GM12892 (cell line): ENCODE data around the gene CARMIL1.

Experiments used
- POLR2A ChIP-seq: IDR thresholded peaks from 2 replicates; pipeline ENCODE4 v1.6.1; 2011; ENCODE audit warnings: low read depth, low read length, control low read depth
- POLR2AphosphoS5 ChIP-seq: IDR thresholded peaks from 2 replicates; pipeline ENCODE4 v1.6.1; 2011; ENCODE audit warnings: low read depth, low read length, control low read depth
- TAF1 ChIP-seq: IDR thresholded peaks from 2 replicates; pipeline ENCODE4 v1.6.1; 2011; ENCODE audit warnings: low read depth, mild to moderate bottlenecking, control low read depth, low read length, borderline replicate concordance

DNA sequence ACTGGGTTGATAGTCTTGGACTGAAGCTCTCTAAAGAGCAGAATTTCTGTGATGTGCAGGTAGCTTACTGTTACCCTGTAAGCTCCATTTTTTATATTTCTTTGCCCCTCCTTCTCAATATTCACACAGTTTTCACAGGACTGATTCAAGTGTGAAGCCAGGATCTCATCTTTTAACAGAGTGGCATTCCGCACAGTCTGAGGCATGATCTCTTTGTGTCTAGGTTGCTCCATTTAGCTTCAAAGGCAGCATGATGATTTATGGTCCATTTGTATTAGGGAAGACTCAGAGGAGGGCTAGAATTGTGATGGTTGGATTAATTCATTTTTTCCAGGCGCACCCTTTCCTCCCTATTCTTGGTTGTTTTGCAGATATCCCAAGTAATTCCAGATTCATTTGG, 43.5 kb downstream of the CARMIL1 start:
- TF ChIP-seq POLR2A (no peak), POLR2AphosphoS5 (no peak), TAF1 (no peak)
